ENCODE results near the gene TCHH. TPM values are rescaled to one million over a fixed set of nuclear protein-coding genes. Genes with fewer than 3 reads are reported as not detected.
"Not testable (repeated sequence)": the region's sequence is repeated elsewhere in the genome, so short reads cannot be mapped to it uniquely, and the experiment has no call there.

TCHH gene
- polyA plus RNA-seq, 3 donors from 2014 or later, result not detected

- H3K9me3 Mint-ChIP-seq, result peaks cover 0 to 2% (median 0%) of the 10 kb centered on the region in 6 donors
- no peak for DNase-seq
- no peak overlapping the region for H3K4me3 Mint-ChIP-seq
- H3K27ac Mint-ChIP-seq, result no peak overlapping the region
- H3K27me3 Mint-ChIP-seq (ENCODE audit: low read depth in 3 of 3), result peaks cover 8 to 29% (median 12%) of the 10 kb centered on the region in 3 donors
- peaks cover 0 to 4% (median 0%) of the 10 kb centered on the region in 3 donors for H3K36me3 Mint-ChIP-seq
- peaks cover 0 to 2% of the 10 kb centered on the region in 2 donors for H3K4me1 Mint-ChIP-seq
These were observed 5.8 kb downstream of the TCHH start for GRCh38 chr1:152109231-152109997.

- Mint-ChIP-seq H3K4me3 (no peak overlapping the region), H3K27me3 (ENCODE audit: low read depth in 3 of 3) (peaks cover 8 to 28% (median 11%) of the 10 kb centered on the region in 3 donors), H3K9me3 (peaks cover 0 to 2% (median 0%) of the 10 kb centered on the region in 6 donors), H3K36me3 (peaks cover 0 to 4% (median 0%) of the 10 kb centered on the region in 3 donors), H3K4me1 (peaks cover 0 to 2% of the 10 kb centered on the region in 2 donors), H3K27ac (no peak overlapping the region)
- DNase-seq, result no peak
These were observed 6.4 kb downstream of the TCHH start for GRCh38 chr1:152108882-152109222.

- Mint-ChIP-seq H3K4me3 (peak overlapping the region in 1 of 5 donors; percentile 52), H3K36me3 (peaks cover 0 to 4% (median 0%) of the 10 kb centered on the region in 3 donors), H3K9me3 (peaks cover 0 to 2% (median 0%) of the 10 kb centered on the region in 6 donors), H3K4me1 (peaks cover 0 to 2% of the 10 kb centered on the region in 2 donors), H3K27me3 (ENCODE audit: low read depth in 3 of 3) (peaks cover 8 to 28% (median 11%) of the 10 kb centered on the region in 3 donors), H3K27ac (no peak overlapping the region)
- no peak for DNase-seq
These were observed 7.0 kb downstream of the TCHH start for GRCh38 chr1:152107984-152108881.

- peaks cover 8 to 28% (median 10%) of the 10 kb centered on the region in 3 donors for H3K27me3 Mint-ChIP-seq (ENCODE audit: low read depth in 3 of 3)
- peaks cover 0 to 2% of the 10 kb centered on the region in 2 donors for H3K4me1 Mint-ChIP-seq
- H3K9me3 Mint-ChIP-seq, result peaks cover 0 to 2% (median 0%) of the 10 kb centered on the region in 6 donors
- DNase-seq, result no peak
- H3K4me3 Mint-ChIP-seq, result peak overlapping the region in 1 of 5 donors; percentile 17
- H3K27ac Mint-ChIP-seq, result peak overlapping the region in 1 of 6 donors; percentile 17
- H3K36me3 Mint-ChIP-seq, result peaks cover 0 to 4% (median 0%) of the 10 kb centered on the region in 3 donors
These were observed 7.9 kb downstream of the TCHH start for GRCh38 chr1:152107031-152107983.

GRCh38 chr1:152104854-152105253, 10.4 kb downstream of the TCHH start:
- Mint-ChIP-seq H3K4me3 (no peak overlapping the region), H3K9me3 (peaks cover 0 to 4% (median 0%) of the 10 kb centered on the region in 6 donors), H3K27ac (no peak overlapping the region), H3K36me3 (peaks cover 0 to 4% (median 0%) of the 10 kb centered on the region in 3 donors), H3K27me3 (ENCODE audit: low read depth in 3 of 3) (peaks cover 12 to 38% (median 17%) of the 10 kb centered on the region in 3 donors), H3K4me1 (peaks cover 0 to 2% of the 10 kb centered on the region in 2 donors)
- no peak for DNase-seq

GRCh38 chr1:152096931-152097330, 18.3 kb downstream of the TCHH start:
- peaks cover 9 to 16% (median 14%) of the 10 kb centered on the region in 3 donors for H3K27me3 Mint-ChIP-seq (ENCODE audit: low read depth in 3 of 3)
- no peaks in the 10 kb centered on the region for H3K36me3 Mint-ChIP-seq
- no peak overlapping the region for H3K4me3 Mint-ChIP-seq
- no peak overlapping the region for H3K27ac Mint-ChIP-seq
- H3K9me3 Mint-ChIP-seq, result peaks cover 0 to 17% (median 8%) of the 10 kb centered on the region in 6 donors
- H3K4me1 Mint-ChIP-seq, result no peaks in the 10 kb centered on the region
- no peak for DNase-seq

GRCh38 chr1:152089014-152089674, 26.1 kb downstream of the TCHH start, which contains the start of gene TCHHL1:
Gene TCHHL1, minus strand, starts transcription at chr1:152089064. Its CDS starts 921 bp downstream, at chr1:152088143.
- no peak within 1 kb of the TSS for H3K27ac Mint-ChIP-seq
- no peak for DNase-seq
- H3K9me3 Mint-ChIP-seq, result peaks cover 2 to 27% (median 11%) of the 10 kb centered on the region in 6 donors
- H3K4me1 Mint-ChIP-seq, result no peaks in the 10 kb centered on the region
- H3K4me3 Mint-ChIP-seq, result no peak within 1 kb of the TSS
- no peaks in the 10 kb centered on the region for H3K36me3 Mint-ChIP-seq
- peaks cover 2 to 9% (median 8%) of the 10 kb centered on the region in 3 donors for H3K27me3 Mint-ChIP-seq (ENCODE audit: low read depth in 3 of 3)

GRCh38 chr1:152086760-152087159, 28.5 kb downstream of the TCHH start:
- Mint-ChIP-seq H3K27ac (no peak overlapping the region), H3K27me3 (ENCODE audit: low read depth in 3 of 3) (peaks cover 1 to 9% (median 6%) of the 10 kb centered on the region in 3 donors)

GRCh38 chr1:152084853-152085252, 30.4 kb downstream of the TCHH start:
- Mint-ChIP-seq H3K4me3 (no peak overlapping the region), H3K27ac (no peak overlapping the region)

More at GRCh38 chr1:152086760-152087159, 28.5 kb downstream of the TCHH start:
- Mint-ChIP-seq H3K36me3 (no peaks in the 10 kb centered on the region), H3K4me3 (no peak overlapping the region), H3K9me3 (peaks cover 0 to 9% (median 2%) of the 10 kb centered on the region in 6 donors), H3K4me1 (no peaks in the 10 kb centered on the region)
- no peak for DNase-seq

GRCh38 chr1:152081026-152081425, 34.2 kb downstream of the TCHH start:
- H3K9me3 Mint-ChIP-seq; H3K27me3 Mint-ChIP-seq (ENCODE audit: low read depth in 3 of 3); DNase-seq; H3K27ac Mint-ChIP-seq; H3K4me1 Mint-ChIP-seq; H3K36me3 Mint-ChIP-seq; H3K4me3 Mint-ChIP-seq: not testable (repeated sequence)

More at GRCh38 chr1:152084853-152085252, 30.4 kb downstream of the TCHH start:
- no peak for DNase-seq
- Mint-ChIP-seq H3K36me3 (no peaks in the 10 kb centered on the region), H3K4me1 (no peaks in the 10 kb centered on the region), H3K9me3 (no peaks in the 10 kb centered on the region), H3K27me3 (ENCODE audit: low read depth in 3 of 3) (peaks cover 1 to 5% (median 4%) of the 10 kb centered on the region in 3 donors)

- DNase-seq; H3K27ac Mint-ChIP-seq; H3K36me3 Mint-ChIP-seq; H3K9me3 Mint-ChIP-seq; H3K4me1 Mint-ChIP-seq; H3K27me3 Mint-ChIP-seq (ENCODE audit: low read depth in 3 of 3); H3K4me3 Mint-ChIP-seq: not testable (repeated sequence)
These were observed 34.8 kb downstream of the TCHH start for GRCh38 chr1:152080494-152080893.

- Mint-ChIP-seq H3K9me3 (no peaks in the 10 kb centered on the region), H3K27me3 (ENCODE audit: low read depth in 3 of 3) (peaks cover 0 to 5% (median 3%) of the 10 kb centered on the region in 3 donors)
These were observed 36.3 kb downstream of the TCHH start for GRCh38 chr1:152078831-152079441.

More at GRCh38 chr1:152078831-152079441, 36.3 kb downstream of the TCHH start:
- no peak overlapping the region for H3K4me3 Mint-ChIP-seq
- no peak overlapping the region for H3K27ac Mint-ChIP-seq
- H3K4me1 Mint-ChIP-seq, result no peaks in the 10 kb centered on the region
- H3K36me3 Mint-ChIP-seq, result no peaks in the 10 kb centered on the region
- no peak for DNase-seq

Measured in immature natural killer cell (primary cell).